K562 (cell line): ENCODE data around the gene ZSCAN12. TPM values are rescaled to one million over a fixed set of nuclear protein-coding genes. Genes with fewer than 3 reads are reported as not detected.

Experiments
- ATF2 ChIP-seq: sonication (generic); formaldehyde crosslinking; IDR thresholded peaks from 2 replicates; pipeline ENCODE4 v1.8.1; 2022; ENCODE audit warnings: missing genetic modification reagents
- CREB1 ChIP-seq, 2 experiments: sonication (generic) in 1 of 2; formaldehyde crosslinking in 1 of 2; IDR thresholded peaks; 2 replicates each; pipeline versions ENCODE4 v1.6.1 to v1.8.0; 2012 to 2022; ENCODE audit warnings: inconsistent platforms in 1 of 2, mild to moderate bottlenecking in 1 of 2, missing genetic modification reagents in 1 of 2, moderate library complexity in 1 of 2
- CSDE1 ChIP-seq, 2 experiments: fragments of 450-650 bp; IDR thresholded peaks; 2 replicates each; pipeline ENCODE4 v1.6.1; 2016; ENCODE audit warnings: mild to moderate bottlenecking in 1 of 2
- DPF2 ChIP-seq: fragments of 450-650 bp; IDR thresholded peaks from 2 replicates; pipeline ENCODE4 v1.6.1; 2016
- E2F6 ChIP-seq, 2 experiments: IDR thresholded peaks; 2 replicates each; pipeline ENCODE4 v1.6.1; 2011; ENCODE audit warnings: borderline replicate concordance in 1 of 2, control low read depth in 1 of 2, low read depth in 1 of 2, low read length in 1 of 2, mild to moderate bottlenecking in 1 of 2, mixed read lengths in 1 of 2, moderate library complexity in 1 of 2; ENCODE audit not compliant: insufficient read depth in 1 of 2, insufficient read length in 1 of 2, poor library complexity in 1 of 2, severe bottlenecking in 1 of 2; ENCODE audit errors: extremely low read depth in 1 of 2
- EGR1 ChIP-seq: fragments of 450-650 bp; conservative IDR thresholded peaks from 2 replicates; pipeline ENCODE4 v1.6.1; 2017; ENCODE audit warnings: mild to moderate bottlenecking
- FOXK2 ChIP-seq, 2 experiments: fragments of 450-650 bp; IDR thresholded peaks in 1 of 2; conservative IDR thresholded peaks in 1 of 2; 2 replicates each; pipeline ENCODE4 v1.6.1; 2016; ENCODE audit warnings: low read depth in 2 of 2, mild to moderate bottlenecking in 1 of 2
- HIVEP1 ChIP-seq: fragments of 250-450 bp; sonication (Bioruptor Pico); IDR thresholded peaks from 2 replicates; pipeline ENCODE4 v1.4.0; 2020; ENCODE audit warnings: mild to moderate bottlenecking
- KDM1A ChIP-seq, 2 experiments: fragments of 450-650 bp; IDR thresholded peaks; 2 replicates each; pipeline ENCODE4 v1.6.1; 2016; ENCODE audit warnings: mild to moderate bottlenecking in 2 of 2
- KDM2B ChIP-seq: fragments of 250-450 bp; sonication (Bioruptor Pico); IDR thresholded peaks from 2 replicates; pipeline ENCODE4 v1.8.0; 2021; ENCODE audit warnings: mild to moderate bottlenecking, moderate library complexity
- L3MBTL2 ChIP-seq: fragments of 450-650 bp; IDR thresholded peaks from 2 replicates; pipeline ENCODE4 v1.6.1; 2016; ENCODE audit warnings: mild to moderate bottlenecking, moderate library complexity
- MECOM ChIP-seq: fragments of 250-450 bp; sonication (Bioruptor Pico); IDR thresholded peaks from 2 replicates; pipeline ENCODE4 v1.8.0; 2022; ENCODE audit warnings: inconsistent platforms
- NRF1 ChIP-seq, 2 experiments: fragments of 450-650 bp; IDR thresholded peaks in 1 of 2; conservative IDR thresholded peaks in 1 of 2; 2 replicates each; pipeline ENCODE4 v1.6.1; 2014; ENCODE audit warnings: mild to moderate bottlenecking in 2 of 2
- POLR2A ChIP-seq: fragments of 450-650 bp; conservative IDR thresholded peaks from 2 replicates; pipeline ENCODE4 v1.6.1; 2016
- RAD21 ChIP-seq, 2 experiments: fragments of 250-450 bp in 1 of 2; fragments of 450-650 bp in 1 of 2; sonication (Bioruptor Pico) in 1 of 2; formaldehyde crosslinking in 1 of 2; IDR thresholded peaks in 1 of 2; conservative IDR thresholded peaks in 1 of 2; 2 replicates each; pipeline versions ENCODE4 v1.4.0 to v1.8.0; 2020 to 2022; ENCODE audit warnings: mild to moderate bottlenecking in 2 of 2, moderate library complexity in 1 of 2
- RBBP5 ChIP-seq: fragments of 200-600 bp; sonication (generic); IDR thresholded peaks from 2 replicates; pipeline ENCODE4 v1.6.1; 2012; ENCODE audit warnings: borderline replicate concordance, mild to moderate bottlenecking, low read length, control low read depth, inconsistent platforms; ENCODE audit not compliant: insufficient read depth, poor library complexity, severe bottlenecking
- RCOR1 ChIP-seq, 2 experiments: IDR thresholded peaks; 2 replicates each; pipeline ENCODE4 v1.6.1; 2012; ENCODE audit warnings: low read depth in 2 of 2, low read length in 2 of 2, borderline replicate concordance in 1 of 2, improper control_type of control experiment in 1 of 2
- SIN3A ChIP-seq, 2 experiments: fragments of 150-350 bp in 1 of 2; IDR thresholded peaks; 2 replicates each; pipeline ENCODE4 v1.6.1; 2011 to 2016; ENCODE audit warnings: borderline replicate concordance in 2 of 2, low read depth in 2 of 2, low read length in 2 of 2, mild to moderate bottlenecking in 2 of 2, moderate library complexity in 2 of 2; ENCODE audit not compliant: control insufficient read depth in 1 of 2
- SMAD1 ChIP-seq: fragments of 150-350 bp; IDR thresholded peaks from 2 replicates; pipeline ENCODE4 v1.6.1; 2014; ENCODE audit warnings: low read length, low read depth; ENCODE audit not compliant: partially characterized antibody
- SP1 ChIP-seq: sonication (generic); formaldehyde crosslinking; IDR thresholded peaks from 2 replicates; pipeline ENCODE4 v1.8.1; 2022; ENCODE audit warnings: mild to moderate bottlenecking, missing genetic modification reagents
- SRF ChIP-seq, 2 experiments: fragments of 250-450, 450-650 bp in 1 of 2; sonication (Bioruptor Pico) in 1 of 2; sonication (generic) in 1 of 2; formaldehyde crosslinking; IDR thresholded peaks; 2 replicates each; pipeline versions ENCODE4 v1.5.0 to v1.5.1; 2020 to 2022; ENCODE audit warnings: mild to moderate bottlenecking in 1 of 2, missing genetic modification reagents in 1 of 2
- ZNF512 ChIP-seq: IDR thresholded peaks from 2 replicates; pipeline ENCODE4 v1.6.1; 2016; ENCODE audit warnings: missing genetic modification characterization, missing compliant biosample characterization
- ZNF79 ChIP-seq: fragments of 250-450 bp; sonication (Bioruptor Pico); IDR thresholded peaks from 2 replicates; pipeline ENCODE4 v1.4.0; 2020; ENCODE audit warnings: low read depth, mild to moderate bottlenecking, moderate library complexity
- polyA plus RNA-seq, 8 experiments: library from polyadenylated mRNA; depleted of rRNA in 4 of 8; stranded (reverse) in 5 of 8; unstranded in 3 of 8; fragments of >200 nt; fragmentation: Nextera tagmentation in 2 of 8; fragmentation: Illumina TruSeq in 1 of 8; extraction: Ambion mirVana in 2 of 8; extraction: Trizol in 1 of 8; gene quantifications; 2 replicates each; pipeline versions ENCODE4 v1.2.1 to v1.2.3, GENCODE V29; 2011 to 2014; ENCODE audit warnings: inconsistent platforms in 1 of 8, missing spikeins in 1 of 8
- total RNA-seq, 7 experiments: library from RNA; depleted of rRNA in 6 of 7; stranded (reverse); fragments of >200 nt in 6 of 7; fragmentation: Illumina TruSeq in 2 of 7; extraction: Trizol in 2 of 7; gene quantifications; 2 replicates each; pipeline versions ENCODE4 v1.2.1 to v1.2.3, GENCODE V29; 2011 to 2021; ENCODE audit warnings: low replicate concordance in 1 of 7

ZSCAN12 gene
- total and polyA plus RNA-seq, 9 of the 15 experiments (the other 6 are each of a cell fraction or from before 2014, with no cell fraction given): 2.5 to 19.6 (median 12.5) TPM

GRCh38 chr6:28399350-28400121 lies at the start of gene ZSCAN12 (continued):
- peak; percentile 87 to 94; a peak in 3 of 4 replicates for TF ChIP-seq SIN3A (IDR thresholded peaks at IDR 0.05; ENCODE audit: borderline replicate concordance in 2 of 2, control insufficient read depth in 1 of 2, low read depth in 2 of 2, low read length in 2 of 2)
- TF ChIP-seq HIVEP1 (CRISPR knock-in tag): no peak
- TF ChIP-seq ZNF79: no peak
- TF ChIP-seq CREB1 (IDR thresholded peaks at IDR 0.05): peak; percentile 43
- peak; percentile 75 for TF ChIP-seq CREB1 (CRISPR knock-in tag; IDR thresholded peaks at IDR 0.05)
- peak; percentile 89 for TF ChIP-seq L3MBTL2
- TF ChIP-seq NRF1 (conservative IDR thresholded peaks at IDR 0.05 in 1 of 2, IDR thresholded peaks at IDR 0.05 in 1 of 2): peak in 1 of 2 experiments; percentile 10; a peak in 1 of 4 replicates
- peak; percentile 47 to 48; a peak in 2 of 4 replicates for TF ChIP-seq KDM1A (IDR thresholded peaks at IDR 0.05)
- TF ChIP-seq RAD21 (CRISPR knock-in tag; conservative IDR thresholded peaks at IDR 0.05 in 1 of 2, IDR thresholded peaks at IDR 0.05 in 1 of 2): peak; percentile 37 to 47
- peak; percentile 46 to 69 for TF ChIP-seq E2F6 (IDR thresholded peaks at IDR 0.05; ENCODE audit: borderline replicate concordance in 1 of 2, extremely low read depth in 1 of 2, insufficient read depth in 1 of 2, insufficient read length in 1 of 2, low read depth in 1 of 2, low read length in 1 of 2, poor library complexity in 1 of 2, severe bottlenecking in 1 of 2)
- no peak for TF ChIP-seq ATF2 (CRISPR knock-in tag)
- peak; percentile 92 for TF ChIP-seq SP1 (CRISPR knock-in tag)
- peak; percentile 82 to 83 for TF ChIP-seq FOXK2 (conservative IDR thresholded peaks at IDR 0.05 in 1 of 2, IDR thresholded peaks at IDR 0.05 in 1 of 2; ENCODE audit: low read depth in 2 of 2)
- TF ChIP-seq RCOR1 (IDR thresholded peaks at IDR 0.05; ENCODE audit: borderline replicate concordance in 1 of 2, low read depth in 2 of 2, low read length in 2 of 2): peak; percentile 63 to 77; a peak in 3 of 4 replicates
- no peak for TF ChIP-seq ZNF512 (tag)
- peak; percentile 57 for TF ChIP-seq DPF2
- TF ChIP-seq SMAD1: peak; percentile 83
- TF ChIP-seq RBBP5: peak; percentile 98
- TF ChIP-seq SRF (CRISPR knock-in tag; IDR thresholded peaks at IDR 0.05): peak; percentile 43 to 62; a peak in 3 of 4 replicates
- TF ChIP-seq POLR2A: peak; percentile 97
- peak; percentile 77; the same call in 1 of the 2 replicates for TF ChIP-seq MECOM (CRISPR knock-in tag)
- peak; percentile 71; the same call in 1 of the 2 replicates for TF ChIP-seq KDM2B (CRISPR knock-in tag)
- TF ChIP-seq EGR1: no peak
- peak in 1 of 2 experiments; percentile 64; a peak in 1 of 4 replicates for TF ChIP-seq CSDE1 (IDR thresholded peaks at IDR 0.05)
